HG02759 (cell line): ENCODE measurements around the gene SLC39A13.
A peak's percentile ranks its signal among the peaks of the same experiment; 100 is the strongest.

ENCODE experiments used
- ATAC-seq: cut with Tn5 transposase; IDR thresholded peaks from one replicate; pipeline ENCODE4 v1.9.1; 2021; ENCODE audit warnings: mild to moderate bottlenecking, moderate library complexity; ENCODE audit not compliant: unreplicated experiment

Gene SLC39A13

GRCh38 chr11:47407746-47408590 lies at the start of gene SLC39A13:
Gene SLC39A13, plus strand, starts transcription at chr11:47408590. Its CDS starts 1,505 bp downstream, at chr11:47410095.
- peak; percentile 89 for ATAC-seq

DNA sequence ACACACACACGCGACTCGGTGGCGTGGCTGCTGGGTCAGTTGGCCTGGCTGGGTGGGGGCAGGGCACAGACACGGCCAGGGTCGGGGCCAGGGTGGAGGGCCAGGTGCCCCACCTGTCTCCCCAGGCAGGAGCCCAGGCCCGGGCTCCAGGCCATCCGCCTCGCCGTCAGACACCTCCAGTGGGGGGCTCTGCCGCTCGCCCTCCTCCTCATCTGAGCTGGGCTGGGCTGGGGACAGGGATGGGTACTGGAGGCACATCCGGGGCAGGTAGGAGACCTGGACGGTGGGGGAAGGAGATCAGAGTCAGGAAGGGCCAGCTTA lies 49.7 kb upstream of the SLC39A13 start:
- ATAC-seq, result no peak

DNA sequence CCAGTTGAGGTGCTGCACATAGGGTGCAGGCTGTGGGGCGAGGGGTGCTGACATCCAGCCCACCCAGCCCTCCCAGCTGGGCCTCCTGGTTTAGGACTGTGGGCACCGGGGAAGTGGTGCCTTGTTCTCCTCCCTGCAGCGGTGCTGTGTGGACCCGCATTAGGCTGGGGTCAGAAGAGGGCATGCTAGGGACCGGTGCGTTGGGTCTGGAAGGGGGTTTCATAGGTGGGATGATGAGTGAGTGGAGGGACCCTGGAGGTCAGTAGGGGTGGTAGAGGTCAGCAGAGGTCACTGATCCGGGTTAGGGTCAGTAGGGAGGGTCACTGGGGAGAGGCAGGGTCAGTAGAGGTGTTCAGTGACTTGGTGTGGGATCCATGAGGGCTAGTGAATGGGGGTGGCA lies 49.2 kb upstream of the SLC39A13 start:
- no peak for ATAC-seq

DNA sequence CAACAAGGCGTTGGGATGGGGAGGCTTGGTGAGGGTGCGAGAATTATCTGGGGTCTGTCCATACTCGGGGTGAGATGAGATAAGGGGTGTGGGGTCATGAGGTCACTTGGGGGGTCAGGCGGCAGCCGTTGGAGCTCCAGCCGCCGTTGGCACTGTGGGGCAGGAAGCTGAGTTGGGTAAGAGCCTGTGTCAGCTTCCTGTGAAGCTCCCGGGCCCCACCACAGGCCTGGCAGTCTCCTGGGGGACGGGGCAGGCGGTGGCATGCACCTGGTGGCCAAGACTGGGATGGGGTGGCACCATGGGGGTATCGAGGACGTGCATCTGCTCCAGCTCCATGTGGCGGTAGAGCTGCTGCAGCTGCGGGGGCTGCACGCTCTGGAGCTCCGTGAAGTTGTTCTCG lies 48.8 kb upstream of the SLC39A13 start:
- no peak for ATAC-seq

GRCh38 chr11:47360341-47360740 lies 48.0 kb upstream of the SLC39A13 start:
- ATAC-seq, result no peak

DNA sequence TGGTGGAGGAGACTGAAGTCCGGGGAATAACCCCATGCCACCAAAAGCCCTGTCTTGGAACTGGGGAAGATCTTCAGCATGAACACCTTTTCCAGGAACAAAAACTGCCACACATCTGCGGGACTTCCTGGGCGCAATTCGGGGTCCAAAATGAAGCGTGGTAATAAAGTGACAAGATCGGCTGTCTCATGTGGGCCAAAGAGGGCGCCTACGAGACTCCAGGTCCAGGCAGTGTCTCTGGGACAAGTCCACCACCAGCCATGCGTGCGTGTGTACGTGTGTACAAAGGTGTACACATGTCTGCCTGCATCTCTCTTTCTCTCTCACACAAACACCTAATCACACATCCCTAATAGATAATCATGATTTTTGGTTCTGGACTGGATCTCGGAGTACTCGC lies 47.0 kb upstream of the SLC39A13 start:
- ATAC-seq, result no peak

DNA sequence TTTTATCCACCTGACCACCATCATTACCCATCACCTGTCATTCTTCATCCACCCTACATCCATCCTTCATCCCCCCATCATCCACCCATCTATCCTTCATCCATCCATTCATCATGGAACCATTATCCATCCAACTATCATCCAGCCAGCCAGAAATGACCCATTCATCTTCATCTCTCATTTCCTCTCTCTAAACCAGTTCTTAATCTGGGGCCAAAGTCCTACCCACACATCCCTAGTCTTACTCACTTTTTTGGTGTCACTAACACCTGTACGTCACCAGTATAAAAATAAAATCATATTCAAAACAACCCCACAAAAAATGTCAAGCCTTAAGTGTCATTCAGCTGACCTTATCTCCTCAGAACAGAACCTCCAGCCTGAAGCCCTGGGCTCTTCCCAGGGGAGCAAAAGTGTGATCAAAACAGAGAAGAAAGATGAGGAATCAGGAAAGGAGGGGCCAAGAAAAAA lies 42.3 kb upstream of the SLC39A13 start:
- no peak for ATAC-seq

DNA sequence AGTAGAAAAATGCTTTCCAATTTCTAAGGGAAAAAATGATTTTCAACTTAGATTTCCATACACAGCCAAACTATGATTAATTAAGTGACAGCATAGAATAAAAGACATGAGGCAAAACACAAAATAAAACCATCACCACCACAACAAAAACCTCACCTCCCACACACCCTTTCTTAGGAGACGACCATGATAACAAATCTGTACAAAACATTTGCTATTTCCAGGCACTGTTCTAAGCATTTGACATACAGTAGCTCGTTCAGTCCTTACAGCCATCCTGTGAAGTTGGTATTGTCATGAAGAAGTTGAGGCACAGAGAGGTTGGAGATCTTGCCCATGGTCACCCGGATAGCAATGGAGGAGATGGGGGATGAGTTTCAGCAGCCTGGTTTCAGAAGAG lies 38.7 kb upstream of the SLC39A13 start:
- ATAC-seq, result no peak

DNA sequence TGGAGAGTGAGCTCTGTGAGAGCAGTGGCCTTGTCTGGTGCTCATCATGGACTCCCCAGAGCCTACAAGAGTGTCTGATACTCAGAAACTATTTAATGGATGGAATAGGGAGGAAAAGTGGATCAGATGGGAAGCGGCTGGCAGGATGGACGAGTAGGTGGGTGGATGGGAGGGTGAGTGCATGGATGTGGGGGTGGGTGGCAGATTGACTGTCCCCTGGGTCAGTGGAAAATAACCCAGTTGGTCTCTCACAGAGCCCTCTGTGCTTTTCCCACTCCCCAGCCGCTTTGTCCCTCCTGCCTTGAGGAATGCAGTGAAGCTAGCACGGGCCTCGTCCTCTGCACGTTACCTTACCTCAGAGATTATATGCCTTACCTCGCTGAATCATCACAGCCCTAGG lies 36.0 kb upstream of the SLC39A13 start:
- ATAC-seq, result no peak

GRCh38 chr11:47373876-47374719 lies 34.3 kb upstream of the SLC39A13 start:
- ATAC-seq, result peak; percentile 35

DNA sequence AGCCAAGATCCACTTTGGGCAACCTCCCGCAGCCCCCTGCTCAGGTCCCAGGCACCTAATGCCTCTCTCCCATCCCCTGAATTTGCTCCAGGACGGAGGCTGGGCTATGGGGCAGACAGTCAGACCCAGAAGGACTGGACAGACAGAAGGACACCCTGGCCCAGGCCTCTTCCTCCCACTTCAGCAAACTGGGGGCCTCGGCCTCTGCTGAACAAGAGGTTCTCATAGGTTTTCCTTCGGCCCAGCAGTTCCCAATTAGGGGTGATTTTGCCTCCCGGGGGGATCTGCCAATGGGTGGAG lies 33.7 kb upstream of the SLC39A13 start:
- no peak for ATAC-seq

DNA sequence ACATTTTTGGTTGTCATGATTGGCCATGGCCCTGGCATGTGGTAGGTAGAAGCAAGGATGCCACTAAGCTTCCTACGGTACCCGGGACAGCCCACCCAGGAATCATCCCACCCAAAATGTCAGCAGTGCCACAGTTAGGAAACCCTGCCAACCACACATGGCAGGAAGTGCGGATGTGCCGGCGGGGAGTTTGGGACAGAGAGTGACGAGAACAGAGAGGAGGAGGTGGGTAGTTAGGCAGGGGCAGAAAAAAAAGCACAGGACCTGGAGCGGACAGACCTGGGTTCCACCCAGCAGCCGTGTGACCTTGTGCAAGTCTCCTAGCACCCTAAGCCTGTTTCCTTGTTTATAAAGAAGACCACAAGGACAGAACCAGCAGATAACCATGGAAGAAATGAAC lies 33.4 kb upstream of the SLC39A13 start:
- ATAC-seq, result no peak

DNA sequence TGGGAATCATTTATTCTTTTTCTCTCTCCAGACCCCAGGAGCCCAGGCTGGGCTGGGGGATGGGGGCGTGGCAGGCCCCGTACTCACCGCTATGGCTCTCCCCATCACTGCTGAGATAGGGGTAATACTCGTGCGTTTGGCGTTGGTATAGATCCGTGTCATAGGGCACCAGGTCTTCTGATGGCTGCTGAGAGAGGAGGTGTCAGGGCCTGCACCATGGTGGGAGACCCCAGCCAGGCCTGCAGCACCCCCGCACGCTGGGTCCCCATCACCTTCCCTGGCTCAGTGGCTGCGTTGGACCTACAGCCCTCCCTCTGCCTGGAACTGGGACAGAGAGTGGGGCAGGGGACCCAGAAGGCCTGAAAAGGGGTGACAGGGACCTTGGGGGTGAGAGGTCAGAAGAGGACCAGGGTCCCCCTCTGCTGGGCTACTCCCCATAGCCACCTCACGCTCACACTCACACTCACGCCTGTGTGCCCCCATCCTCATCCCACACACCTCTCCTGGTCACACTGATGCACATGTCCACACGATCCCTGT lies 32.8 kb upstream of the SLC39A13 start:
- ATAC-seq, result no peak

DNA sequence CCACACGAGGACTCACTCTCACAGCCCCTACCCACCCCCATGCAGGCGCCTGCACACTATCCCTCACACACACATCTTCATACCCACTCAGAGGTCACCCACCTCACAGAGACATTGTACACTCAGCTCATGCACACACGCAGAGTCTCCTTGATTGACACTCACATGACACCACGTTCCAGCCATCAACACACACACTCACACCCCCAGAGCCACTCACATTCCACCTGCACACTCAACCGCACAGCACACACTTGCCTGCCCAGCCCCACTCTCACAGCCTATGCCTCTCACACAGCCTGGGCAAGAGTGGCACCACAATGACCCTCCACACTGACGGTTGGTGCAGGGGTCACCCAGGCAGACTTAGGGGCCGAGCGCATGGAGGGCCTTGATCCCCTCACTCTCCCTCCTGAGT lies 32.3 kb upstream of the SLC39A13 start:
- ATAC-seq, result no peak

- ATAC-seq, result peak; percentile 36
Measured at GRCh38 chr11:47376525-47377371, 31.6 kb upstream of the SLC39A13 start.

- ATAC-seq, result peak; percentile 15
Measured at GRCh38 chr11:47377571-47378009, 30.8 kb upstream of the SLC39A13 start.

DNA sequence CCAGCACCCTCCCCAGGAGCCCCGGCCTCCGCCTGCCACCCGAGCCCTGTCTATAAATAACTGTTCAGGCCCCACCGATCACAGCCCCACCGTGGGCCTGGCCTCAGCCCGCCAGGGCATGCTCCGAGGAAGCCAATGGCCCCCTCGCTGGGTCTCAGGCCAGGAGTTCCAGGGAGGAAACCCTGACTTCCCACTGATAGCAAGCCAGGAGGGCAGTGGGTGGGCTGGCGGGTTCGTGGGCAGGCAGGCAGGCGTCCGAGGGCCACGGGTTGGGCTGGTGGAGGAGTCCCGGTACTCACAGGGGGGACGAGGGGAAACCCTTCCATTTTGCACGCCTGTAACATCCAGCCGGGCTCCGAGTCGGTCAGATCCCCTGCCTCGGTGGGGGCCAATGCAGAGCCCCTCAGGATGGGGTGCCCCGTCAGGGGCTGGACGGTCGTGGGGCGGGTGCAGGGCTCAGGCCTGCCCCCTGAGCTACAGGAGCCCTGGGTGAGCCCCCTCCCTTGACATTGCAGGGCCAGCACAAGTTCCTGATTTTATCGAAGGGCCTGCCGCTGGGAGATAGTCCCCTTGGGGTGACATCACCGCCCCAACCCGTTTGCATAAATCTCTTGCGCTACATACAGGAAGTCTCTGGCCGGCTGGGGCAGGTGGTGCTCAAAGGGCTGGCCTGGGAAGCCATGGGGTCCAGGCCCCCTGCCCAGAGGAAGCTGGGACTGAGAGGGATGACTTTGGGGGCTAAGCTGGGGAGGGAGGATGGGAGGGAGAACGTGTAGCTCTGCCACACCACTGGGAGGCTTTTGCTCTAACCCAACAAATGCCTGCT lies 30.2 kb upstream of the SLC39A13 start, which contains the start of gene SPI1:
TSS of gene SPI1 (minus strand) at position 538 of the 826 bp plus-strand sequence. CDS start at position 344, 194 bp downstream.
- peak; percentile 78 for ATAC-seq

- no peak for ATAC-seq
Measured at GRCh38 chr11:47378836-47379170, 29.6 kb upstream of the SLC39A13 start.

DNA sequence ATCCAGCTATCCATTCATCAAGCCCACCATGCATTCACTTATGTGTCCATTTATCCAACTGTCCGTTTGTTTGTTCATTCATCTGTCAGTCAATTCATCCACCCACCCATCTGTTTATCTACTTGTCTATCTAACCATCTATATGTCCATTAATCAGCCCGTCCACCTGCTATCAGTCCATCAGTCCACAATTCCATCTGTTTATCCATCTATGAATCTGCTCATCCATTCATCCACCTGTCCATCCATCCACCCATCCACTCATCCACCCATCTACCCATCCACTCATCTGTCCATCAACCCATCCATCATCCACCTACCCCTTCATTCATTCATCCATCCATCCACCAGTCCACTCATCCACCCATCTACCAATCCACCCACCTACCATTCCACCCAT lies 29.1 kb upstream of the SLC39A13 start:
- ATAC-seq, result no peak

DNA sequence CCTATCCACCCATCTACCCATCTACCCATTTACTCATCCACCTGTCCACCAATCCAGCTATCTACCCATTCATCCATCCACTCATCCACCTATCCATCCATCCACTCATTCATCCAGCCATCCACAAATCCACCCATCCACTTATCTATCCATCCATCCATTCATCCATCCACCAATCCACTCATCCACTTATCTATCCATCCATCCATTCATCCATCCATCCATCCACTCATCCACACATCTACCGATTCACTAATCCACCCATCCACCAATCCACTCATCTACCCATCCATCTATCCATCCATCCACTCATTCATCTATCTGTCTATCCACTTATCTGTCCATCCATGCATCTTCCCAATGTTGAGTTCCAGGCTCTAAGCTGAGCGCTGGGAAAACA lies 28.3 kb upstream of the SLC39A13 start:
- no peak for ATAC-seq
